Measurements from ENCODE around the gene FRMD4B.
"Not testable (repeated sequence)": the region's sequence is repeated elsewhere in the genome, so short reads cannot be mapped to it uniquely, and the experiment has no call there.

The FRMD4B gene

GRCh38 chr3:69322512-69322911 lies 63.4 kb downstream of the FRMD4B start:
- DNase-seq (ENCODE audit: low read depth, low spot score), result not testable (repeated sequence)

GRCh38 chr3:69322158-69322509 lies 63.8 kb downstream of the FRMD4B start:
- DNase-seq (ENCODE audit: low read depth, low spot score), result no peak

- DNase-seq (ENCODE audit: low read depth, low spot score), result no peak
Observed at GRCh38 chr3:69321301-69322157, 64.4 kb downstream of the FRMD4B start.

- no peak for DNase-seq (ENCODE audit: low read depth, low spot score)
Observed at GRCh38 chr3:69320871-69321271, 65.0 kb downstream of the FRMD4B start.

GRCh38 chr3:69319652-69320051 lies 66.2 kb downstream of the FRMD4B start:
- no peak for DNase-seq (ENCODE audit: low read depth, low spot score)

- DNase-seq (ENCODE audit: low read depth, low spot score), result no peak
Observed at GRCh38 chr3:69318410-69318809, 67.5 kb downstream of the FRMD4B start.

- no peak for DNase-seq (ENCODE audit: low read depth, low spot score)
Observed at GRCh38 chr3:69313251-69313650, 72.6 kb downstream of the FRMD4B start.

- DNase-seq (ENCODE audit: low read depth, low spot score), result no peak
Observed at GRCh38 chr3:69309814-69310213, 76.1 kb downstream of the FRMD4B start.

GRCh38 chr3:69306239-69307185 lies 79.4 kb downstream of the FRMD4B start:
- DNase-seq (ENCODE audit: low read depth, low spot score), result peak; percentile 78

- DNase-seq (ENCODE audit: low read depth, low spot score), result no peak
Observed at GRCh38 chr3:69305011-69305410, 80.9 kb downstream of the FRMD4B start.

- no peak for DNase-seq (ENCODE audit: low read depth, low spot score)
Observed at GRCh38 chr3:69304396-69304795, 81.5 kb downstream of the FRMD4B start.

- no peak for DNase-seq (ENCODE audit: low read depth, low spot score)
Observed at GRCh38 chr3:69300296-69300695, 85.6 kb downstream of the FRMD4B start.

- no peak for DNase-seq (ENCODE audit: low read depth, low spot score)
Observed at GRCh38 chr3:69299344-69299743, 86.5 kb downstream of the FRMD4B start.

- no peak for DNase-seq (ENCODE audit: low read depth, low spot score)
Observed at GRCh38 chr3:69297501-69297900, 88.4 kb downstream of the FRMD4B start.

- no peak for DNase-seq (ENCODE audit: low read depth, low spot score)
Observed at GRCh38 chr3:69296995-69297394, 88.9 kb downstream of the FRMD4B start.

- DNase-seq (ENCODE audit: low read depth, low spot score), result peak; percentile 70
Observed at GRCh38 chr3:69294014-69294766, 91.7 kb downstream of the FRMD4B start.

GRCh38 chr3:69292959-69293574 lies 92.8 kb downstream of the FRMD4B start:
- DNase-seq (ENCODE audit: low read depth, low spot score), result no peak

GRCh38 chr3:69292185-69292584 lies 93.7 kb downstream of the FRMD4B start:
- DNase-seq (ENCODE audit: low read depth, low spot score), result no peak

- no peak for DNase-seq (ENCODE audit: low read depth, low spot score)
Observed at GRCh38 chr3:69290430-69290829, 95.5 kb downstream of the FRMD4B start.

- no peak for DNase-seq (ENCODE audit: low read depth, low spot score)
Observed at GRCh38 chr3:69290006-69290405, 95.9 kb downstream of the FRMD4B start.

- peak; percentile 92 for DNase-seq (ENCODE audit: low read depth, low spot score)
Observed at GRCh38 chr3:69288161-69288895, 97.6 kb downstream of the FRMD4B start.

All from ELF-1 (cell line).